Natural killer cell (primary cell): ENCODE results near the gene HIC1. TPM values are rescaled to one million over a fixed set of nuclear protein-coding genes. Genes with fewer than 3 reads are reported as not detected.

Experiments used
- ATAC-seq, 3 donors: fragments of 150-1000 bp in 2 of 3; fragments of 200-7000 bp in 1 of 3; cut with Tn5 transposase; 1 replicate in 1 of 3; 2 replicates in 2 of 3; pipeline ENCODE4 v1.10.0; 2021; ENCODE audit warnings: mild to moderate bottlenecking in 2 of 3, moderate library complexity in 2 of 3
- DNase-seq, 2 donors: peaks; one replicate each; pipeline versions ENCODE4 v3.0.0 to v3.0.0-alpha.2; 2013 to 2021; ENCODE audit warnings: mixed read lengths in 1 of 2
- H3K27ac ChIP-seq: one replicate; pipeline ENCODE4 v1.5.1; 2013; ENCODE audit warnings: mild to moderate bottlenecking, low read length
- H3K27me3 ChIP-seq: one replicate; pipeline ENCODE4 v1.6.1; 2013; ENCODE audit warnings: low read length; ENCODE audit not compliant: control insufficient read depth, insufficient read depth
- H3K36me3 ChIP-seq: one replicate; pipeline ENCODE4 v1.6.1; 2013; ENCODE audit warnings: low read length; ENCODE audit not compliant: control insufficient read depth, insufficient read depth
- H3K4me1 ChIP-seq: one replicate; pipeline ENCODE4 v1.6.1; 2013; ENCODE audit warnings: low read length; ENCODE audit not compliant: control insufficient read depth, insufficient read depth
- H3K4me3 ChIP-seq: one replicate; pipeline ENCODE4 v1.5.1; 2013; ENCODE audit warnings: low read length
- H3K9me3 ChIP-seq: one replicate; pipeline ENCODE4 v1.6.1; 2013; ENCODE audit warnings: low read length; ENCODE audit not compliant: control insufficient read depth, insufficient read depth
- H3K27ac Mint-ChIP-seq, 2 donors: one replicate each; pipeline ENCODE4 v1.8.0; 2022; ENCODE audit warnings: mild to moderate bottlenecking in 2 of 2, mixed read lengths in 2 of 2, moderate library complexity in 1 of 2
- H3K27me3 Mint-ChIP-seq, 2 donors: one replicate each; pipeline ENCODE4 v1.8.0; 2022; ENCODE audit warnings: low read depth in 2 of 2, mixed read lengths in 2 of 2
- H3K36me3 Mint-ChIP-seq: one replicate; pipeline ENCODE4 v1.8.0; 2022; ENCODE audit warnings: mixed read lengths
- H3K4me1 Mint-ChIP-seq, 2 donors: one replicate each; pipeline ENCODE4 v1.8.0; 2022; ENCODE audit warnings: mixed read lengths in 2 of 2
- H3K4me3 Mint-ChIP-seq: one replicate; pipeline ENCODE4 v1.8.0; 2022; ENCODE audit warnings: mild to moderate bottlenecking, moderate library complexity, mixed read lengths
- H3K9me3 Mint-ChIP-seq, 2 donors: one replicate each; pipeline ENCODE4 v1.8.0; 2022; ENCODE audit warnings: mixed read lengths in 2 of 2
- CTCF ChIP-seq: fragments of 200-600 bp; IDR thresholded peaks from one replicate; pipeline ENCODE4 v1.8.0; 2022; ENCODE audit warnings: antibody characterized with exemption
- WGBS: methylation state at CpG from one replicate; pipeline ENCODE4 v1.1.7; 2013; ENCODE audit warnings: missing lambda C conversion rate; ENCODE audit not compliant: insufficient coverage; 5-methylcytosine and 5-hydroxymethylcytosine counted together
- intact Hi-C: fragments of 100-400 bp; cut with micrococcal nuclease; formaldehyde crosslinking; loops from one replicate; pipeline ENCODE4 v1.14.2; 2022
- total RNA-seq, 4 donors: library from RNA; stranded (reverse); fragments of 120-200 nt in 1 of 4; gene quantifications; one replicate each; pipeline versions ENCODE4 v1.2.3 to v1.2.4, GENCODE V29; 2013 to 2022

Gene HIC1
- total RNA-seq, 3 donors from 2014 or later (not counting 1 experiment from before 2014, with no cell fraction given): 19.2 to 26.4 (median 20.7) TPM

GRCh38 chr17:2051061-2051932, 3.6 kb upstream of the HIC1 start:
- H3K27me3 ChIP-seq: peaks cover 5% of the 10 kb centered on the region
- H3K36me3 ChIP-seq: no peaks in the 10 kb centered on the region
- ATAC-seq: no peak
- intact Hi-C loops: no loop called here
- H3K27ac ChIP-seq: no peak overlapping the region
- WGBS: 5% methylated on average over 81 of the region's 81 CpGs
- TF ChIP-seq CTCF: no peak
- DNase-seq: peak in 1 of 2 donors; percentile 55
- H3K27ac Mint-ChIP-seq: peak overlapping the region; percentile 63 to 71
- peaks cover 49% of the 10 kb centered on the region for H3K4me1 ChIP-seq
- no peak overlapping the region for H3K4me3 ChIP-seq
- peaks cover 0 to 4% of the 10 kb centered on the region in 2 donors for H3K27me3 Mint-ChIP-seq
- no peaks in the 10 kb centered on the region for H3K9me3 ChIP-seq
- peak overlapping the region; percentile 81 for H3K4me3 Mint-ChIP-seq
- H3K36me3 Mint-ChIP-seq: no peaks in the 10 kb centered on the region
- H3K4me1 Mint-ChIP-seq: peaks cover 11 to 26% of the 10 kb centered on the region in 2 donors
- H3K9me3 Mint-ChIP-seq: no peaks in the 10 kb centered on the region

- intact Hi-C loops: no loop called here
- ATAC-seq (no peak), DNase-seq (no peak)
- Mint-ChIP-seq H3K27ac (peak overlapping the region; percentile 63 to 71), H3K4me3 (peak overlapping the region; percentile 81), H3K27me3 (peaks cover 0 to 4% of the 10 kb centered on the region in 2 donors), H3K9me3 (no peaks in the 10 kb centered on the region), H3K4me1 (peaks cover 11 to 26% of the 10 kb centered on the region in 2 donors), H3K36me3 (no peaks in the 10 kb centered on the region)
- peaks cover 5% of the 10 kb centered on the region for H3K27me3 ChIP-seq
- no peaks in the 10 kb centered on the region for H3K9me3 ChIP-seq
- 54% methylated on average over 14 of the region's 14 CpGs for WGBS
- no peak for TF ChIP-seq CTCF
- H3K4me3 ChIP-seq: no peak overlapping the region
- H3K27ac ChIP-seq: no peak overlapping the region
- H3K36me3 ChIP-seq: no peaks in the 10 kb centered on the region
- H3K4me1 ChIP-seq: peaks cover 54% of the 10 kb centered on the region
These were observed 2.9 kb upstream of the HIC1 start for GRCh38 chr17:2051933-2052559.

- H3K36me3 Mint-ChIP-seq: no peaks in the 10 kb centered on the region
- intact Hi-C loops: loop anchor here (1.0 kb wide), 3 partner anchors 191 to 300 kb away; no protein-coding TSS in a partner anchor
- ATAC-seq: peak; percentile 38 to 49 (median 38)
- H3K4me1 Mint-ChIP-seq: peaks cover 11 to 26% of the 10 kb centered on the region in 2 donors
- no peaks in the 10 kb centered on the region for H3K27me3 Mint-ChIP-seq
- 3% methylated on average over 76 of the region's 84 CpGs for WGBS
- peak overlapping the region; percentile 31 for H3K4me3 ChIP-seq
- no peaks in the 10 kb centered on the region for H3K36me3 ChIP-seq
- H3K9me3 Mint-ChIP-seq: no peaks in the 10 kb centered on the region
- peak; percentile 84 to 90 for DNase-seq
- peak; percentile 64 for TF ChIP-seq CTCF
- H3K27me3 ChIP-seq: peaks cover 5% of the 10 kb centered on the region
- peak overlapping the region; percentile 86 for H3K4me3 Mint-ChIP-seq
- peak overlapping the region; percentile 56 to 84 for H3K27ac Mint-ChIP-seq
- no peaks in the 10 kb centered on the region for H3K9me3 ChIP-seq
- H3K27ac ChIP-seq: peak overlapping the region; percentile 48
- peaks cover 64% of the 10 kb centered on the region for H3K4me1 ChIP-seq
These were observed 1.3 kb upstream of the HIC1 start for GRCh38 chr17:2053380-2054261.
